ENCODE data around the gene ATF6.

The ATF6 gene

GRCh38 chr1:161999301-162000052 lies 233.4 kb downstream of the ATF6 start:
- TF ChIP-seq, protein P1, sequence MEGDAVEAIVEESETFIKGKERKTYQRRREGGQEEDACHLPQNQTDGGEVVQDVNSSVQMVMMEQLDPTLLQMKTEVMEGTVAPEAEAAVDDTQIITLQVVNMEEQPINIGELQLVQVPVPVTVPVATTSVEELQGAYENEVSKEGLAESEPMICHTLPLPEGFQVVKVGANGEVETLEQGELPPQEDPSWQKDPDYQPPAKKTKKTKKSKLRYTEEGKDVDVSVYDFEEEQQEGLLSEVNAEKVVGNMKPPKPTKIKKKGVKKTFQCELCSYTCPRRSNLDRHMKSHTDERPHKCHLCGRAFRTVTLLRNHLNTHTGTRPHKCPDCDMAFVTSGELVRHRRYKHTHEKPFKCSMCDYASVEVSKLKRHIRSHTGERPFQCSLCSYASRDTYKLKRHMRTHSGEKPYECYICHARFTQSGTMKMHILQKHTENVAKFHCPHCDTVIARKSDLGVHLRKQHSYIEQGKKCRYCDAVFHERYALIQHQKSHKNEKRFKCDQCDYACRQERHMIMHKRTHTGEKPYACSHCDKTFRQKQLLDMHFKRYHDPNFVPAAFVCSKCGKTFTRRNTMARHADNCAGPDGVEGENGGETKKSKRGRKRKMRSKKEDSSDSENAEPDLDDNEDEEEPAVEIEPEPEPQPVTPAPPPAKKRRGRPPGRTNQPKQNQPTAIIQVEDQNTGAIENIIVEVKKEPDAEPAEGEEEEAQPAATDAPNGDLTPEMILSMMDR (IDR thresholded peaks at IDR 0.05; ENCODE audit: low read depth, low read length): no peak
- in situ Hi-C loops (cut with HindIII; ENCODE audit: low sequenced_read_pairs): no loop called here
- no peak overlapping the region for H3K4me3 ChIP-seq (ENCODE audit: low read depth, low read length)
- DNase-seq (ENCODE audit: low read depth, low spot score): no peak

- no peak for DNase-seq (ENCODE audit: low read depth, low spot score)
- in situ Hi-C loops (cut with HindIII; ENCODE audit: low sequenced_read_pairs): no loop called here
- H3K4me3 ChIP-seq (ENCODE audit: low read depth, low read length): no peak overlapping the region
- TF ChIP-seq, protein P1 (IDR thresholded peaks at IDR 0.05; ENCODE audit: low read depth, low read length): no peak
These were observed 233.9 kb downstream of the ATF6 start for GRCh38 chr1:162000053-162000420.

GRCh38 chr1:162003061-162003829 lies 237.1 kb downstream of the ATF6 start:
- DNase-seq (ENCODE audit: low read depth, low spot score): peak; percentile 99
- in situ Hi-C loops (cut with HindIII; ENCODE audit: low sequenced_read_pairs): no loop called here
- H3K4me3 ChIP-seq (ENCODE audit: low read depth, low read length): no peak overlapping the region
- TF ChIP-seq, protein P1 (IDR thresholded peaks at IDR 0.05; ENCODE audit: low read depth, low read length): no peak

DNA sequence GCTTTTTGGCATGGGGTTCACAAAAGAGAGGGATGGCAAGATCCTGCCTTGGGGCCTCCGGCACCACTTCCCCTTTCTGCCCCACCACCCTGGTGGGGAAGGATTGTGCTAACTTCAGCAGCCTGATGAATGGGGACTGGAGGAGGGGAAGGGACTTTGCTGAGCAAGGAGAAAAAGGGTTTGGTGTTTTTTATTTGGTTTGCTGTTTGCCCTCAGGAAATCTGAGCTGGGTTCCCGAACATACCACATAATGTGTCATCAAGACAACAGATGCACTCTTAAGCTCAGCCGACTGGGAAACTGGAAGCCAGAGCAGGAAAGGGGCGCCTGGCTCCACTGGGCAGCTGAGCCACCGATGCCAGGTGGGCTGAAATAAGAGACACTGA lies 237.7 kb downstream of the ATF6 start:
- TF ChIP-seq, protein P1 (IDR thresholded peaks at IDR 0.05; ENCODE audit: low read depth, low read length): no peak
- no peak overlapping the region for H3K4me3 ChIP-seq (ENCODE audit: low read depth, low read length)
- in situ Hi-C loops (cut with HindIII; ENCODE audit: low sequenced_read_pairs): no loop called here
- DNase-seq (ENCODE audit: low read depth, low spot score): peak; percentile 92

- in situ Hi-C loops (cut with HindIII; ENCODE audit: low sequenced_read_pairs): no loop called here
- DNase-seq (ENCODE audit: low read depth, low spot score): no peak
- TF ChIP-seq, protein P1 (IDR thresholded peaks at IDR 0.05; ENCODE audit: low read depth, low read length): no peak
- no peak overlapping the region for H3K4me3 ChIP-seq (ENCODE audit: low read depth, low read length)
These were observed 238.4 kb downstream of the ATF6 start for GRCh38 chr1:162004441-162004950.

DNA sequence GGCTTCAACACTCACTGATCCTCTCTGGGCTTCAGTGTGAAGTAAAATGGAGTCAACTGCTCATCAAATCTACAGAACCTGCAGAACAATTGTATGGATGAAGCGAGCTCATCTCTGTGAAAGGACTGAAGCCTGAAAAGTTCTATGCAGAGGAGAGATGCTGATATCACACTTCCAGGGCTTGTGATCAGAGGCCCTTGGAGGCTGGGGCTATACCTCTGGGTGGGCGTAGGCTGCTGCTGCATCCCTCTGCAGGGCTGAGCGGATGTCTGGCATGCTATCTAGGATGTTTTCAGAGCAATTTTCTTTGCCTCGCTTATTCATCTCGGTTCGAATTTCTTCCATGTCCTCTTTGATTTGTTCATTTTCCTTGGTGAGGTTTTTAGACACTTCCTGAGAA lies 240.0 kb downstream of the ATF6 start:
- DNase-seq (ENCODE audit: low read depth, low spot score): no peak
- in situ Hi-C loops (cut with HindIII; ENCODE audit: low sequenced_read_pairs): no loop called here
- no peak overlapping the region for H3K4me3 ChIP-seq (ENCODE audit: low read depth, low read length)
- TF ChIP-seq, protein P1 (IDR thresholded peaks at IDR 0.05; ENCODE audit: low read depth, low read length): no peak
